HepG2 (cell line): ENCODE results near the gene UBE2I. TPM values are rescaled to one million over a fixed set of nuclear protein-coding genes. Genes with fewer than 3 reads are reported as not detected.

Source experiments
- DNMT1 ChIP-seq: sonication (generic); formaldehyde crosslinking; IDR thresholded peaks from 2 replicates; pipeline ENCODE4 v1.5.1; 2020; ENCODE audit warnings: mild to moderate bottlenecking, missing genetic modification reagents
- E2F5 ChIP-seq: sonication (generic); formaldehyde crosslinking; conservative IDR thresholded peaks from 2 replicates; pipeline ENCODE4 v1.4.0; 2020; ENCODE audit warnings: missing genetic modification reagents
- FOSL1 ChIP-seq: sonication (generic); formaldehyde crosslinking; IDR thresholded peaks from 2 replicates; pipeline ENCODE4 v1.9.0; 2021; ENCODE audit warnings: missing genetic modification reagents, borderline replicate concordance
- GATAD1 ChIP-seq: IDR thresholded peaks from 2 replicates; pipeline ENCODE4 v1.6.1; 2016; ENCODE audit warnings: missing genetic modification reagents, missing compliant biosample characterization
- GATAD2A ChIP-seq: IDR thresholded peaks from 2 replicates; pipeline ENCODE4 v1.6.1; 2016
- HMGXB4 ChIP-seq, 2 experiments: sonication (generic) in 1 of 2; formaldehyde crosslinking in 1 of 2; IDR thresholded peaks; 2 replicates each; pipeline versions ENCODE4 v1.4.0 to v1.6.1; 2018 to 2020; ENCODE audit warnings: missing genetic modification reagents in 2 of 2, borderline replicate concordance in 1 of 2, low read depth in 1 of 2, mild to moderate bottlenecking in 1 of 2, missing biosample characterization in 1 of 2
- JUNB ChIP-seq: sonication (generic); formaldehyde crosslinking; IDR thresholded peaks from 2 replicates; pipeline ENCODE4 v1.8.0; 2022; ENCODE audit warnings: missing genetic modification reagents, mild to moderate bottlenecking, borderline replicate concordance
- KIAA2018 ChIP-seq: sonication (generic); formaldehyde crosslinking; IDR thresholded peaks from 2 replicates; pipeline ENCODE4 v1.5.0; 2020; ENCODE audit warnings: mild to moderate bottlenecking, missing genetic modification reagents, borderline replicate concordance
- NR2F1 ChIP-seq, 2 experiments: fragments of 450-650 bp in 1 of 2; formaldehyde crosslinking in 1 of 2; IDR thresholded peaks; 2 replicates each; pipeline versions ENCODE4 v1.5.0 to v1.6.1; 2016 to 2020; ENCODE audit warnings: mild to moderate bottlenecking in 1 of 2, missing compliant biosample characterization in 1 of 2, missing genetic modification reagents in 1 of 2, moderate library complexity in 1 of 2
- PRMT3 ChIP-seq: sonication (generic); formaldehyde crosslinking; IDR thresholded peaks from 2 replicates; pipeline ENCODE4 v1.8.1; 2022; ENCODE audit warnings: low read depth, mild to moderate bottlenecking, moderate library complexity, missing genetic modification reagents, borderline replicate concordance
- RXRB ChIP-seq: IDR thresholded peaks from 2 replicates; pipeline ENCODE4 v1.6.1; 2016; ENCODE audit warnings: borderline replicate concordance, missing genetic modification reagents, missing compliant biosample characterization
- SIX1 ChIP-seq: sonication (generic); formaldehyde crosslinking; IDR thresholded peaks from 2 replicates; pipeline ENCODE4 v1.4.0; 2020; ENCODE audit warnings: missing genetic modification reagents, borderline replicate concordance
- ZBTB1 ChIP-seq: sonication (generic); formaldehyde crosslinking; IDR thresholded peaks from 2 replicates; pipeline ENCODE4 v1.4.0; 2020; ENCODE audit warnings: missing genetic modification reagents, borderline replicate concordance
- ZBTB21 ChIP-seq: sonication (generic); formaldehyde crosslinking; IDR thresholded peaks from 2 replicates; pipeline ENCODE4 v1.4.0; 2020; ENCODE audit warnings: missing genetic modification reagents
- ZNF232 ChIP-seq: sonication (generic); formaldehyde crosslinking; IDR thresholded peaks from 2 replicates; pipeline ENCODE4 v1.4.0; 2020; ENCODE audit warnings: missing genetic modification reagents, borderline replicate concordance
- ZNF546 ChIP-seq: sonication (generic); formaldehyde crosslinking; conservative IDR thresholded peaks from 2 replicates; pipeline ENCODE4 v1.8.1; 2023; ENCODE audit warnings: mild to moderate bottlenecking, missing genetic modification reagents
- ZNF562 ChIP-seq: sonication (generic); formaldehyde crosslinking; IDR thresholded peaks from 2 replicates; pipeline ENCODE4 v1.8.0; 2022; ENCODE audit warnings: missing genetic modification reagents, borderline replicate concordance
- ZNF607 ChIP-seq: sonication (generic); formaldehyde crosslinking; IDR thresholded peaks from 2 replicates; pipeline ENCODE4 v1.5.1; 2020; ENCODE audit warnings: missing genetic modification reagents, mild to moderate bottlenecking, borderline replicate concordance
- ZNF788 ChIP-seq: sonication (generic); formaldehyde crosslinking; IDR thresholded peaks from 2 replicates; pipeline ENCODE4 v1.5.0; 2020; ENCODE audit warnings: mild to moderate bottlenecking, missing genetic modification reagents, borderline replicate concordance
- polyA plus RNA-seq, 8 experiments: library from polyadenylated mRNA; depleted of rRNA in 3 of 8; stranded (reverse) in 7 of 8; unstranded in 1 of 8; fragments of >200 nt; fragmentation: Illumina TruSeq in 4 of 8; extraction: Trizol in 4 of 8; gene quantifications; 2 replicates each; pipeline versions ENCODE4 v1.2.1 to v1.2.3, GENCODE V29; 2011 to 2016; ENCODE audit warnings: low read depth in 4 of 8, missing spikeins in 1 of 8, mixed read lengths in 1 of 8; ENCODE audit not compliant: insufficient read depth in 1 of 8
- total RNA-seq, 5 experiments: library from RNA; depleted of rRNA; stranded (reverse); fragments of >200 nt; fragmentation: Illumina TruSeq; extraction: Trizol; gene quantifications; 2 replicates each; pipeline ENCODE4 v1.2.3, GENCODE V29; 2016; ENCODE audit warnings: low read depth in 1 of 5
- TF ChIP-seq, protein P1 (sequence below): IDR thresholded peaks from 2 replicates; pipeline ENCODE4 v1.6.1; 2012; ENCODE audit warnings: inconsistent platforms

UBE2I gene
- total and polyA plus RNA-seq, 2 of the 13 experiments (the other 11 are each of a cell fraction or from before 2014, with no cell fraction given): 75.8 to 98.9 TPM

- TF ChIP-seq KIAA2018 (CRISPR knock-in tag) (no peak), GATAD1 (CRISPR knock-in tag) (no peak), ZNF607 (CRISPR knock-in tag) (no peak), RXRB (CRISPR knock-in tag) (no peak), ZNF562 (CRISPR knock-in tag) (no peak), ZBTB21 (CRISPR knock-in tag) (0 out of 2 replicates have a peak, but pooled peaks have one; percentile 8), DNMT1 (CRISPR knock-in tag) (no peak), PRMT3 (CRISPR knock-in tag) (no peak), ZBTB1 (no peak), GATAD2A (CRISPR knock-in tag) (no peak), HMGXB4 (CRISPR knock-in tag; IDR thresholded peaks at IDR 0.05; ENCODE audit: borderline replicate concordance in 1 of 2, low read depth in 1 of 2) (no peak), FOSL1 (CRISPR knock-in tag) (no peak), SIX1 (no peak), JUNB (no peak), ZNF546 (CRISPR knock-in tag) (no peak), E2F5 (no peak), ZNF232 (CRISPR knock-in tag) (no peak), ZNF788 (no peak), NR2F1 (CRISPR knock-in tag; IDR thresholded peaks at IDR 0.05) (no peak)
- TF ChIP-seq, protein P1, sequence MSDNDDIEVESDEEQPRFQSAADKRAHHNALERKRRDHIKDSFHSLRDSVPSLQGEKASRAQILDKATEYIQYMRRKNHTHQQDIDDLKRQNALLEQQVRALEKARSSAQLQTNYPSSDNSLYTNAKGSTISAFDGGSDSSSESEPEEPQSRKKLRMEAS: 0 out of 2 replicates have a peak, but pooled peaks have one; percentile 28
Measured at GRCh38 chr16:1305823-1306222, 3.6 kb upstream of the UBE2I start (continued).
